ENCODE data around the gene INPP5J. TPM values are rescaled to one million over a fixed set of nuclear protein-coding genes. Genes with fewer than 3 reads are reported as not detected.

INPP5J gene
- total RNA-seq, 1 experiment from 2014 or later = 14.4 TPM

DNA sequence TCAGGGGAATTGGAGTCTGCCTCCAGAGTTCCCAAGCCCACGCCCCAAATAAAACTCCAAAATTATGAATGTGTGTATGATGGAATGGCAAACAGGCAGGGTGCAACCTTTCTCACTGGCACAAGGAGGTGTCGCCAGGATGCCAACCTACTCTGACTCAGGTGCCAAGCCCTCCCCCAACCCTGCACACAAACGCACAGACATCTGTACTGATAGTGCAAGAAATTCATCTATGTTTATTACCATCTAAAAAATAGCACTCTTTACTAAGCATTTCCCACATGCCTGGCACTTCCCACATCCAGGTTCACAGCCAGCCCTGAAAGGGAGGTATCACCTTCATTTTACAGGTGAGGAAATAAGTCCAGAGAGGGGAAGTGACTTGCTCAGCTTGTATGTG lies 16.3 kb downstream of the INPP5J start:
- H3K27me3 ChIP-seq (ENCODE audit: low read length) = no peaks in the 10 kb centered on the region
- no peaks in the 10 kb centered on the region for H3K9me3 ChIP-seq (ENCODE audit: low read length)
- DNase-seq = no peak
- H3K4me3 ChIP-seq (ENCODE audit: low read length) = no peak overlapping the region
- H3K9me2 ChIP-seq (replicated peaks; ENCODE audit: insufficient read depth, low read length) = no peaks in the 10 kb centered on the region
- H3K9ac ChIP-seq (ENCODE audit: low read length) = no peak overlapping the region
- no peaks in the 10 kb centered on the region for H4K20me1 ChIP-seq (ENCODE audit: insufficient read depth, low read depth, low read length)
- H3K4me2 ChIP-seq (ENCODE audit: low read depth, low read length, poor library complexity, severe bottlenecking) = no peak overlapping the region
- H2AFZ ChIP-seq (ENCODE audit: low read length) = no peak overlapping the region
- no peaks in the 10 kb centered on the region for H3K36me3 ChIP-seq (ENCODE audit: insufficient read depth, low read length)
- H3K27ac ChIP-seq (ENCODE audit: low read length) = no peak overlapping the region
- no peaks in the 10 kb centered on the region for H3K79me2 ChIP-seq (ENCODE audit: low read length)
- no peaks in the 10 kb centered on the region for H3K4me1 ChIP-seq (ENCODE audit: low read length)

DNA sequence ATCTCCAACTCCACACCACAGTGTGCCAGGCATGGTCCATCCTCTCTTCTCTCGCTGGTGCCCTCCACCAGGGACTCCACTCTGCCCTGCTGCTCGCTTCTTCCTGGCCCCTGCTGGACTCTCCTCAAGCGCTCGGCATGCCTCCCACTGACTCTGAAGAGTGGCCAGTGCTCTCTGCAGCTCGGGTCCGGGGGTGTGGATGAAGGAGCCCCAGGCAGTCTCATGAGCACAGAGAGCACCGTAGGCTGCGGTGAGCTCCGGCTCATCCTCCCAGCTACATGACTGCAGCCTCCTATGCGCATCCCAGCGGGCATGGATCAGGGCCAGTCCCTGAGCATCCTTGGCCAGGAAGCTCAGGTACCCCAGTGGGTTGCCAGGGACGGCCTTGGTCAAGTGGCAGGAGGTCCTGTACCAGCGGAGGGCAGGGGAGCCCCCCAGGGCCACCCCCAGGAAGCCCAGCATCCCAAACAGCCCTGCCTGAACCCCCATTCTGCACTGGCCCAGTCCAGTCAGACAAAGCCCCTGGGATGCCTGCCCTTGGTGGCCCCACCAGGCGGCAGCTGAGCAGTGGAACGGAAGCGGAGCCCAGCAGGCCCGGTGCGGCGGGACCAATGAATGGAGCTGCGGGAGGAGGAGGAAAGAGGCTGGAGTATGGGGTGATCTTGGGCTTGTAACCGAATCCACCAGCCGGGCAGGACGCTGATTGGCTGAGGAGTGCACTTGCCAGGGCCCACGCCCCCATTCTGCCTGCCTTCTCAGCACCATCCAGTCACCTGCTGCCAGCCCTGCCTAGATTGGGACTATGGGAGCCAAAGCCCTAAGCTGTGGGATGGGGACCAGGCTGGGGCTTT lies 17.3 kb downstream of the INPP5J start, which contains the start of gene PLA2G3:
TSS of gene PLA2G3 (minus strand) at position 643 of the 851 bp plus-strand sequence. CDS start at position 489, 154 bp downstream.
- no peak within 1 kb of the TSS for H3K4me3 ChIP-seq (ENCODE audit: low read length)
- no peaks in the 10 kb centered on the region for H4K20me1 ChIP-seq (ENCODE audit: insufficient read depth, low read depth, low read length)
- peak; percentile 67 for DNase-seq
- H3K9me3 ChIP-seq (ENCODE audit: low read length) = no peaks in the 10 kb centered on the region
- H3K27me3 ChIP-seq (ENCODE audit: low read length) = no peaks in the 10 kb centered on the region
- H3K27ac ChIP-seq (ENCODE audit: low read length) = no peak within 1 kb of the TSS
- no peaks in the 10 kb centered on the region for H3K36me3 ChIP-seq (ENCODE audit: insufficient read depth, low read length)
- no peaks in the 10 kb centered on the region for H3K4me1 ChIP-seq (ENCODE audit: low read length)
- no peaks in the 10 kb centered on the region for H3K79me2 ChIP-seq (ENCODE audit: low read length)
- no peak within 1 kb of the TSS for H3K9ac ChIP-seq (ENCODE audit: low read length)
- no peak within 1 kb of the TSS for H2AFZ ChIP-seq (ENCODE audit: low read length)
- H3K4me2 ChIP-seq (ENCODE audit: low read depth, low read length, poor library complexity, severe bottlenecking) = no peak within 1 kb of the TSS
- no peaks in the 10 kb centered on the region for H3K9me2 ChIP-seq (replicated peaks; ENCODE audit: insufficient read depth, low read length)

DNA sequence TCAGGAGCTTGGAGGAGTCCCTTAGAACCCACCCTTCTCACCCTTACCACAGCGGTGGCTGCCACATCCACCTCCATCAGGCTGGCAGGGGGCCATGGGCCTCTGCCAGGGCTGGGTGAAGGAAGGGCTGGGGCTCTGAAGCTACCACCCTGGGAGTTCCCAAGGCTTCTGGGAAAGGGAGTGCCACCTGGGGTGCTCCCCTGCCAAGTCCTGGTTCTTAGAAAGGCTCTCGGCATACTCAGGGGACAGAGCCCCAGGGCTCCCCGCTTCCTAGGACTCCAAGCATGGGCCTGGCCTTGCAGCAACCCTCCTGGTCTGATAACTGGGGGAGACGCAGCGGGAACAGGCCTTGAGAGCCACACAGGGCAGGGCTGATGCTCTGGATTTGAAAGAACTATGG lies 18.0 kb downstream of the INPP5J start:
- no peak overlapping the region for H3K4me2 ChIP-seq (ENCODE audit: low read depth, low read length, poor library complexity, severe bottlenecking)

GRCh38 chr22:31141551-31141950 lies 18.8 kb downstream of the INPP5J start:
- Histone ChIP-seq H3K27me3 (ENCODE audit: low read length) (no peaks in the 10 kb centered on the region), H3K36me3 (ENCODE audit: insufficient read depth, low read length) (no peaks in the 10 kb centered on the region), H3K27ac (ENCODE audit: low read length) (no peak overlapping the region), H3K9me3 (ENCODE audit: low read length) (no peaks in the 10 kb centered on the region), H2AFZ (ENCODE audit: low read length) (no peak overlapping the region), H3K4me3 (ENCODE audit: low read length) (no peak overlapping the region), H3K4me1 (ENCODE audit: low read length) (no peaks in the 10 kb centered on the region), H4K20me1 (ENCODE audit: insufficient read depth, low read depth, low read length) (no peaks in the 10 kb centered on the region), H3K9ac (ENCODE audit: low read length) (no peak overlapping the region), H3K9me2 (replicated peaks; ENCODE audit: insufficient read depth, low read length) (no peaks in the 10 kb centered on the region), H3K79me2 (ENCODE audit: low read length) (no peaks in the 10 kb centered on the region), H3K4me2 (ENCODE audit: low read depth, low read length, poor library complexity, severe bottlenecking) (no peak overlapping the region)
- no peak for DNase-seq

More for the DNA sequence above, 18.0 kb downstream of the INPP5J start:
- Histone ChIP-seq H3K9me2 (replicated peaks; ENCODE audit: insufficient read depth, low read length) (no peaks in the 10 kb centered on the region), H3K4me1 (ENCODE audit: low read length) (no peaks in the 10 kb centered on the region), H2AFZ (ENCODE audit: low read length) (no peak overlapping the region), H3K9me3 (ENCODE audit: low read length) (no peaks in the 10 kb centered on the region), H3K36me3 (ENCODE audit: insufficient read depth, low read length) (no peaks in the 10 kb centered on the region), H3K79me2 (ENCODE audit: low read length) (no peaks in the 10 kb centered on the region), H3K27ac (ENCODE audit: low read length) (no peak overlapping the region), H4K20me1 (ENCODE audit: insufficient read depth, low read depth, low read length) (no peaks in the 10 kb centered on the region), H3K4me3 (ENCODE audit: low read length) (no peak overlapping the region), H3K27me3 (ENCODE audit: low read length) (no peaks in the 10 kb centered on the region), H3K9ac (ENCODE audit: low read length) (no peak overlapping the region)
- no peak for DNase-seq

- DNase-seq = no peak
- no peaks in the 10 kb centered on the region for H3K9me3 ChIP-seq (ENCODE audit: low read length)
- H3K79me2 ChIP-seq (ENCODE audit: low read length) = no peaks in the 10 kb centered on the region
- no peak overlapping the region for H3K27ac ChIP-seq (ENCODE audit: low read length)
- H3K4me1 ChIP-seq (ENCODE audit: low read length) = no peaks in the 10 kb centered on the region
- no peak overlapping the region for H3K4me3 ChIP-seq (ENCODE audit: low read length)
- H2AFZ ChIP-seq (ENCODE audit: low read length) = no peak overlapping the region
- no peak overlapping the region for H3K9ac ChIP-seq (ENCODE audit: low read length)
- H4K20me1 ChIP-seq (ENCODE audit: insufficient read depth, low read depth, low read length) = no peaks in the 10 kb centered on the region
- no peaks in the 10 kb centered on the region for H3K27me3 ChIP-seq (ENCODE audit: low read length)
- H3K4me2 ChIP-seq (ENCODE audit: low read depth, low read length, poor library complexity, severe bottlenecking) = no peak overlapping the region
- H3K36me3 ChIP-seq (ENCODE audit: insufficient read depth, low read length) = no peaks in the 10 kb centered on the region
- H3K9me2 ChIP-seq (replicated peaks; ENCODE audit: insufficient read depth, low read length) = no peaks in the 10 kb centered on the region
Observed at GRCh38 chr22:31142285-31142684, 19.5 kb downstream of the INPP5J start.

- Histone ChIP-seq H3K9ac (ENCODE audit: low read length) (no peak overlapping the region), H3K9me2 (replicated peaks; ENCODE audit: insufficient read depth, low read length) (no peaks in the 10 kb centered on the region), H2AFZ (ENCODE audit: low read length) (no peak overlapping the region), H3K36me3 (ENCODE audit: insufficient read depth, low read length) (no peaks in the 10 kb centered on the region), H3K4me1 (ENCODE audit: low read length) (no peaks in the 10 kb centered on the region), H3K9me3 (ENCODE audit: low read length) (no peaks in the 10 kb centered on the region), H3K79me2 (ENCODE audit: low read length) (no peaks in the 10 kb centered on the region), H3K27ac (ENCODE audit: low read length) (no peak overlapping the region), H4K20me1 (ENCODE audit: insufficient read depth, low read depth, low read length) (no peaks in the 10 kb centered on the region), H3K4me3 (ENCODE audit: low read length) (no peak overlapping the region), H3K4me2 (ENCODE audit: low read depth, low read length, poor library complexity, severe bottlenecking) (no peak overlapping the region), H3K27me3 (ENCODE audit: low read length) (no peaks in the 10 kb centered on the region)
- no peak for DNase-seq
Observed at GRCh38 chr22:31143038-31143437, 20.3 kb downstream of the INPP5J start.

DNA sequence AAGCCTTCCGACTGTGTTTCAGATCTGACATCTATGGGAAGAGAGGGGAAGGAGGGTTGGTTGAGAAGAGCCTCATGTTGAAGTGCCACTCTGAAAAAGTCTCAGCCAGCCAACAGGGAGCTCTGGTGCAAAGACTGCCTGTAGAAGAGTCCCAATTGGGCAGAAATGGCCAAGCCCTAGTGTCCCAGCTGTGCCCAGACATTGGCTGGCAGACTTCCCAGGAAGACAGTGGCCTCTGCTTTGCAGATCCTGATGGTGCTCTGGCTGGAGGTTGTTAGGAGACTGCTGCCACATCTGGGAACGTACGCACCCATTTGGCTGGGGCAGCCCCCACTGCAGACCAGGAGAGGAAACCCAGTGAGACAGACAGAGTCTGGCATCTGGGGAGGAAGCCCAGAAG lies 20.8 kb downstream of the INPP5J start:
- no peak overlapping the region for H3K27ac ChIP-seq (ENCODE audit: low read length)
- no peaks in the 10 kb centered on the region for H3K9me3 ChIP-seq (ENCODE audit: low read length)
- no peak overlapping the region for H3K4me3 ChIP-seq (ENCODE audit: low read length)
- no peaks in the 10 kb centered on the region for H3K79me2 ChIP-seq (ENCODE audit: low read length)
- H3K36me3 ChIP-seq (ENCODE audit: insufficient read depth, low read length) = no peaks in the 10 kb centered on the region
- H3K9me2 ChIP-seq (replicated peaks; ENCODE audit: insufficient read depth, low read length) = no peaks in the 10 kb centered on the region
- H3K4me1 ChIP-seq (ENCODE audit: low read length) = no peaks in the 10 kb centered on the region
- no peak overlapping the region for H3K9ac ChIP-seq (ENCODE audit: low read length)
- no peak overlapping the region for H3K4me2 ChIP-seq (ENCODE audit: low read depth, low read length, poor library complexity, severe bottlenecking)
- H2AFZ ChIP-seq (ENCODE audit: low read length) = no peak overlapping the region
- DNase-seq = no peak
- no peaks in the 10 kb centered on the region for H3K27me3 ChIP-seq (ENCODE audit: low read length)
- H4K20me1 ChIP-seq (ENCODE audit: insufficient read depth, low read depth, low read length) = no peaks in the 10 kb centered on the region

- no peaks in the 10 kb centered on the region for H3K4me1 ChIP-seq (ENCODE audit: low read length)
- DNase-seq = no peak
- H3K9ac ChIP-seq (ENCODE audit: low read length) = no peak overlapping the region
- no peak overlapping the region for H2AFZ ChIP-seq (ENCODE audit: low read length)
- no peaks in the 10 kb centered on the region for H3K9me3 ChIP-seq (ENCODE audit: low read length)
- H3K4me2 ChIP-seq (ENCODE audit: low read depth, low read length, poor library complexity, severe bottlenecking) = no peak overlapping the region
- H4K20me1 ChIP-seq (ENCODE audit: insufficient read depth, low read depth, low read length) = no peaks in the 10 kb centered on the region
- H3K27ac ChIP-seq (ENCODE audit: low read length) = no peak overlapping the region
- H3K4me3 ChIP-seq (ENCODE audit: low read length) = no peak overlapping the region
- no peaks in the 10 kb centered on the region for H3K79me2 ChIP-seq (ENCODE audit: low read length)
- H3K27me3 ChIP-seq (ENCODE audit: low read length) = no peaks in the 10 kb centered on the region
- no peaks in the 10 kb centered on the region for H3K36me3 ChIP-seq (ENCODE audit: insufficient read depth, low read length)
- no peaks in the 10 kb centered on the region for H3K9me2 ChIP-seq (replicated peaks; ENCODE audit: insufficient read depth, low read length)
Observed at GRCh38 chr22:31144223-31144622, 21.5 kb downstream of the INPP5J start.
